Stimulated activated CD4-positive, alpha-beta T cell treated with anti-CD3 and anti-CD28 coated beads, Interleukin-1b, Interleukin-23, amount 100 ng/mL, for 48 hours (primary cell): ENCODE measurements around the gene NCKAP5.
"Not testable (repeated sequence)": the region's sequence is repeated elsewhere in the genome, so short reads cannot be mapped to it uniquely, and the experiment has no call there.

Experiments used
- DNase-seq: peaks from one replicate; pipeline ENCODE4 v3.0.0-alpha.2; 2020

The NCKAP5 gene

DNA sequence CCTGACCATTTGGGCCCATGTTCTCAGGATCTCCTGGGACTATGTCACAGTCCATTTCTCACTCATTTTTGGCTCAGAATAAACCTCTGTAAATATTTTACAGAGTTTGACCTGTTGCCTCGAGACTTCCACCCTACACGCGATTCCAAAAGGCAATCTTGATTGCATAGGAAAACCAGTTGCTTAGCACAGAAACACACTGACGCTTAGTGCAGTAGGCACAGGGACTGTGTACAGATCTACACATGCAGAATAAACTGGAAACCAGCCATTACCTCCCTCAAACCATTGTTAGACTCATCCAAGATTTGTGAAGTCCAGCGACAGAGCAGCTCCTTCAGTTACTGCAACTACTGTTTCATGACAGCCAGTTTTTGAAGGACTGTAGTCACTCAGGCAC lies 73.0 kb downstream of the NCKAP5 start:
- no peak for DNase-seq

DNA sequence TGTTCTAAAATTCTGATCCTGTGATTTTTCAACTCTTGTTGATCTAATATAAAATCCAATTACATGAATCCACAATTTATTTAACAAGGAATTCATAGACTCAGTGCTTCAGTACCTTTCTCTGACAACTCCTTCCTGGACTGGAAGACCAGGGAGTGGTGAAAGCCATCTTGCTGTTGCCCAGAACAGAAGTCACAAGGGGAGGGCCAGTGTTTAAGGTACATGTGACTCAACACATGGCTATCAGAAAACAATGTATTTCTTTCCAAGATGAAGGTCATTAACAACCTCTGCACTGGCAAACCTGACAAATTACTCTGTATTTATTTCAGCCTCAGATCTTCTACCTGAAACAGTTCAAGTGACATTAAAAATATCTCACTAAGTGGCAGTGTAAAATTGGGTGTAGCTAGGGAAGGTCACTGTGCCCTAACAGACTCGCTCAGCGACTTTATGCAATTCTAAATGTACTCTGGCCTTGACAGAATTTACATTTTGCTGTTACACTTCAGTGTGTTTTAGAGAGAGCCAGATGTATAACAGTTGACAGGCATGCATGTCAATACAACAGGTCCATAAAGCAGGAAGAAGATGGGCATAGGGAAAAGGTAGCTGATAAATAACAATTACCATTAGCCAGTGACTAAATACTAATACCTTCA lies 75.4 kb downstream of the NCKAP5 start:
- no peak for DNase-seq

- no peak for DNase-seq
Observed at GRCh38 chr2:133490411-133490980, 77.8 kb downstream of the NCKAP5 start.

DNA sequence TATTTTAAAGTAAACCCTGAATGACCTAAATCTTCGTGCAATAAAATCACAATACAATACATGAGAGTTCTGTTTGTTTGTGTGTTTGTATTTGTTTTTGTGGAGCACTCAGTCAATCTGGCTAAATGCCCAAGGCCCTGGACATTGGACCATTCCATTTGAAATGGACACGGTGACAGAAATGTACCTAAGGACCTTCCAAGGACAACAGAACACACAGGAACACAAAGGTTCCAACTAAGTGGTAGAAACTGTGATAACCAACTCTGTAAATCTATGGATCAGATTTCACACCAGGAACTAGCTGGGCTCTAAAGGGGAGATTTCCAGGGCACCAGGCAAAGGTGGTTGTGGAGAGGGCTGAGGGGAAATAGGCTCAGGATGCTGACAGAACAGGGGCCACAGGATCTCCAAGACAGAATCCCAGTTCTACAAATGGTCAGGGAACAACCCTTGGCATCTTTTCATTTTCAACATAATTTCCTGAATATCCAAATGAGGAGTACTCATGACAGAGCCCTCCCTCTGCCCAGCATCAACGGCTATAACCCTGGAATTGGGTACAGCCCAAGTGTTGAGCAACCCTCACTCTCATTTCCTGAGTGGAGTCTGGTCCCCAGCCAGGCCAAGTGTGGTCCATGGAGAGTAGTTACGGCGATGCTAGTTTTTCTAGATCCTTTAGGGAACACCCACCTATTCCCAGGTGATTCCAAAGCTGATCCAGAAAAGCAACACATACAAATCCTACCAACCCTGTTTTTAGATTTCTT lies 78.4 kb downstream of the NCKAP5 start:
- no peak for DNase-seq

- no peak for DNase-seq
Observed at GRCh38 chr2:133489146-133489545, 79.1 kb downstream of the NCKAP5 start.

GRCh38 chr2:133486771-133487191 lies 81.5 kb downstream of the NCKAP5 start:
- no peak for DNase-seq

- no peak for DNase-seq
Observed at GRCh38 chr2:133485868-133486267, 82.4 kb downstream of the NCKAP5 start.

- DNase-seq = no peak
Observed at GRCh38 chr2:133484784-133485183, 83.5 kb downstream of the NCKAP5 start.

- no peak for DNase-seq
Observed at GRCh38 chr2:133484106-133484505, 84.2 kb downstream of the NCKAP5 start.

GRCh38 chr2:133483181-133483580 lies 85.1 kb downstream of the NCKAP5 start:
- no peak for DNase-seq

GRCh38 chr2:133480707-133481429 lies 87.4 kb downstream of the NCKAP5 start:
- DNase-seq = no peak

GRCh38 chr2:133477616-133477990 lies 90.7 kb downstream of the NCKAP5 start:
- no peak for DNase-seq

- DNase-seq = no peak
Observed at GRCh38 chr2:133476931-133477615, 91.2 kb downstream of the NCKAP5 start.

GRCh38 chr2:133476286-133476685 lies 92.0 kb downstream of the NCKAP5 start:
- no peak for DNase-seq

DNA sequence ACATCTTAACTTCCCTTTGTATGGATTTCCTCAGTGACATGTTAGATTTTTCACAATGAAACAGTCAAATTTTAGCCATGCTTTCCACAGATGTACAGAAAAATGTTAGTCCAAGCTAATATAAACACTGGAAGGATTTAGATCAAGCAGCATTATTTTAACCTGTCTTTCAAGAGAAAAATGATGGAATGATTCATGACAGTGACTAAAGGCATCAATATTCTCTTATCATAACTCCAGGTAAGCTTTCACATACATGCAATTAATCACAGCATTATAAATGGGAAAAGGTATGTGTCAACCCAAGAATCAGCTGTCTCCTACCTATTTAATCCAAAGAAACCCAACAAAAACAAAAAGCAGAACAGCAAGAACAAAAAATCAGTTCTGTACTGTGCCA lies 92.7 kb downstream of the NCKAP5 start:
- no peak for DNase-seq

DNA sequence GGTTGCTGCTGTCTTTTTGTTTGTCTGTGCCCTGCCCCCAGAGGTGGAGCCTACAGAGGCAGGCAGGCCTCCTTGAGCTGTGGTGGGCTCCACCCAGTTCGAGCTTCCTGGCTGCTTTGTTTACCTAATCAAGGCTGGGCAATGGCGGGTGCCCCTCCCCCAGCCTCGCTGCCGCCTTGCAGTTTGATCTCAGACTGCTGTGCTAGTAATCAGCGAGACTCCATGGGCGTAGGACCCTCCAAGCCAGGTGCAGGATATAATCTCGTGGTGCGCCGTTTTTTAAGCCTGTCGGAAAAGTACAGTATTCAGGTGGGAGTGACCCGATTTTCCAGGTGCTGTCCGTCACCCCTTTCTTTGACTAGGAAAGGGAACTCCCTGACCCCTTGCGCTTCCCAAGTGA lies 97.8 kb downstream of the NCKAP5 start:
- not testable (repeated sequence) for DNase-seq

- DNase-seq = no peak
Observed at GRCh38 chr2:133462811-133463210, 105.5 kb downstream of the NCKAP5 start.

DNA sequence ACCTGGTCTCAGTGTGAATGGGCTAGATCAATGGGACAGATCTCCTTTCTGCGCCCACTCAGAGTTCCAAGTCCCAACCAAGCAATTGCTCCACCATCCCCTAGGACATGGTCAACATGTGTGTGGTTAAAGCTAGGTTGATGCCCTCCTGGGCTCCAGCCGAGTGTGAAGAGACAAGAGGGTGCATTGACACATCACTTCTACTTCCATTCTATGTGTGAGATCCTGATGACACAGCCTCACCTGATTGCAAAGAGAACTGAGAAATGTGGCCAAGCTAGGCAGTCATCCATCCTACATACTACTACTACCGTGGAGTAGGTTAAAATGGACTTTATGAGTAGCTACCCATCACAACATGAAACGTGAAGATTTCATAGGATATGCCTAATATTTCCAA lies 106.8 kb downstream of the NCKAP5 start:
- DNase-seq = no peak

DNA sequence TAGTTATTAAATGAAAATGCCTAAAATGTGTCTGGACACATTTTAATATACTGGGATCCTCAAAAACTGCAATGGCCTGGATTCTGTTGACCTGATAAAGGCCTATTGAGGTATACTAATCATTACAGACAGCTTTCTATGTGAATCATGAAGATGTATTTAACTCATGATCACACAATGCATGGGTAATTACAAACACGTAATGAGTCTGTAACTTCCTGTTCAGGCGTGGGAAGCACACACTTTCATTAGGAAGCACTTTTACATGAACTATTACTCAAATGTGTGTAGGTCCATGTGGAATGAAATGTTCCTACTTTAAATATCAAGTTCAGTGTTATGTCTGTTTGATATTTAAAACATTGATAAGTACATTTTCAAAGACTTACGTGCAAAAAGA lies 108.7 kb downstream of the NCKAP5 start:
- no peak for DNase-seq

DNA sequence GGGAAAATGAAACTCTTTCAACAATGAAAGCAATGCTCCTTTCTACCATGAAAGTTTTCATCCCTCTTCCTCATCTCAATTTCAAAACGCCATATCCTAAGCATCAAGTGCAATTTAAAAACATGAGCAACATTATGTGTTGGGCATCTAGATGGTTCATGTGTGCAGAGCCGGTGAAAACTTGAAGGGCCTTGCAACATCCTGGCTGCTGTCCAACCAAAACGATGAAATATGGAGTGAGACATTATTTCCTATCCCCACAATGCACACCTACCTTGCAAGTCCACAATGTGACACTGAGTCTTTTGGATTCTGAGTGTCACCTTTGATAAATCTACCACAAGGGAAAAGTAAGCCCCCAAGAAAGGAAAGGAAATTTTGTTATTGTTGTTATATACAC lies 110.0 kb downstream of the NCKAP5 start:
- no peak for DNase-seq

- no peak for DNase-seq
Observed at GRCh38 chr2:133457861-133458260, 110.4 kb downstream of the NCKAP5 start.

GRCh38 chr2:133456971-133457370 lies 111.3 kb downstream of the NCKAP5 start:
- no peak for DNase-seq

DNA sequence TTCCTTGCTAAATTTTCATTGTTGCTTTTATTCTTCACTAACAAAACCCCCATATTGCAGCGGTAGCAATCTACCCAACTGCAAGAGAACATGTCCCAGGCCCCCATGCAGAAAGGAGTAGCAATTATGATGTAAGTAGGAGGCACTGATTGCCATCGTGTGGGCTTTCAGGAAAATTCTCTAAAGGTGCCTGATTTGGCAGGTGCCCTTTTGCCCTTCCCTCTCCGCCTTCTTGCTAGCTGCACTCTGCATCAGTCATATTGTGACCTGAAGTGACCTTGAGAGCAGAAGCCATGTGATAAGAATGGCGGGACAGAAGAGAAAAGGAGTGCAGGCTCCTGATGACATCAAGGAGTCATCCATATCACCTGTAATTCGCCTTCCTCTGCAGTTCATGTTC lies 112.1 kb downstream of the NCKAP5 start:
- no peak for DNase-seq
